HFFc6 (cell line): ENCODE measurements around the gene DUSP19. TPM values are rescaled to one million over a fixed set of nuclear protein-coding genes. Genes with fewer than 3 reads are reported as not detected.
A peak's percentile ranks its signal among the peaks of the same experiment; 100 is the strongest.

Source experiments
- DNase-seq: peaks from one replicate; pipeline ENCODE4 v3.0.0-alpha.2; 2018
- H3K27ac Mint-ChIP-seq: 2 replicates; pipeline ENCODE4 v1.8.0; 2020; ENCODE audit warnings: mild to moderate bottlenecking, mixed read lengths
- H3K27me3 Mint-ChIP-seq: 2 replicates; pipeline ENCODE4 v1.8.0; 2021; ENCODE audit warnings: mild to moderate bottlenecking, moderate library complexity, mixed read lengths; ENCODE audit not compliant: insufficient read depth
- H3K36me3 Mint-ChIP-seq: 2 replicates; pipeline ENCODE4 v1.8.0; 2021; ENCODE audit warnings: low read depth, mixed read lengths
- H3K4me1 Mint-ChIP-seq: 2 replicates; pipeline ENCODE4 v1.8.0; 2020; ENCODE audit warnings: low read depth, mixed read lengths
- H3K4me3 Mint-ChIP-seq: 2 replicates; pipeline ENCODE4 v1.8.0; 2020; ENCODE audit warnings: mild to moderate bottlenecking, moderate library complexity, mixed read lengths
- H3K9me3 Mint-ChIP-seq: 2 replicates; pipeline ENCODE4 v1.8.0; 2020; ENCODE audit warnings: mild to moderate bottlenecking, mixed read lengths
- total RNA-seq, 6 experiments: library from RNA; stranded (reverse); fragmentation: NEBNext Ultra II Directional; extraction: Animal tissue kit (Norgen Biotek cat#: 25700); gene quantifications; 2 replicates in 1 of 6; 3 replicates in 5 of 6; pipeline ENCODE4 v1.2.3, GENCODE V29; 2021
- TF ChIP-seq, protein P1 (sequence below): fragments of 200-600 bp; sonication (generic); IDR thresholded peaks from 2 replicates; pipeline ENCODE4 v1.5.0; 2021; ENCODE audit warnings: antibody characterized with exemption, mild to moderate bottlenecking

DUSP19 gene
- total RNA-seq, 6 experiments from 2014 or later: 2.5 to 2.8 (median 2.7) TPM

DNA sequence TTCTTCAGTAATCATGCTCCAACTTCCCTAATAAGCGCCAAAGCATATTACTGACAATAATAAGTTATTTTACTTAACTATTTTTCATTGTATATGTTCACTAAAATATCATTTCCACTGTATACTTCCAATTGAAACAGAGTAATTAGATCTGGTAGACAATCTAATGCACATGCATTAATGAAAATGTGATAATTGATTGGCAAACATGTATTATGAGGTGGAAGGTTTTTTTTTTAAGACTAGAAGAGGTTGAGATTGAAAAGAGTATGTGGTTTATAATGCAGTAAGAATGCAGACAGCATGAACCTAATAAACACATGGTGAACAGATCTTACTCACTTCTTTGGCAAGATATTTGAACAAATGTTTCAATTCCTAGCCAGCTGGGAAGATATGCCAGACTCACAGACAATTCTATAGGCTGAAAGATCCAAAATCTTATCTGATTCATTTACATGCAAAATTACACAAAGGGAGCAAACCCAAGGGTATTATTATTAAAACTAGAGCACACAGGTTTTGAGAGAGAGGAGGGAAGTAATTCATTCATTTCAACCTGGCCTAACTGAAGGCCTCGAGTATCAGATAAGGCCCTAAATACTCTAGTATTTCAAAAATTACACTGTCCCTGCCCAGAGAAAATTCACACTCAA lies 43.1 kb upstream of the DUSP19 start:
- H3K4me1 Mint-ChIP-seq: peaks cover 71% of the 10 kb centered on the region
- TF ChIP-seq, protein P1, sequence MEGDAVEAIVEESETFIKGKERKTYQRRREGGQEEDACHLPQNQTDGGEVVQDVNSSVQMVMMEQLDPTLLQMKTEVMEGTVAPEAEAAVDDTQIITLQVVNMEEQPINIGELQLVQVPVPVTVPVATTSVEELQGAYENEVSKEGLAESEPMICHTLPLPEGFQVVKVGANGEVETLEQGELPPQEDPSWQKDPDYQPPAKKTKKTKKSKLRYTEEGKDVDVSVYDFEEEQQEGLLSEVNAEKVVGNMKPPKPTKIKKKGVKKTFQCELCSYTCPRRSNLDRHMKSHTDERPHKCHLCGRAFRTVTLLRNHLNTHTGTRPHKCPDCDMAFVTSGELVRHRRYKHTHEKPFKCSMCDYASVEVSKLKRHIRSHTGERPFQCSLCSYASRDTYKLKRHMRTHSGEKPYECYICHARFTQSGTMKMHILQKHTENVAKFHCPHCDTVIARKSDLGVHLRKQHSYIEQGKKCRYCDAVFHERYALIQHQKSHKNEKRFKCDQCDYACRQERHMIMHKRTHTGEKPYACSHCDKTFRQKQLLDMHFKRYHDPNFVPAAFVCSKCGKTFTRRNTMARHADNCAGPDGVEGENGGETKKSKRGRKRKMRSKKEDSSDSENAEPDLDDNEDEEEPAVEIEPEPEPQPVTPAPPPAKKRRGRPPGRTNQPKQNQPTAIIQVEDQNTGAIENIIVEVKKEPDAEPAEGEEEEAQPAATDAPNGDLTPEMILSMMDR: no peak
- peak overlapping the region; percentile 97 for H3K4me3 Mint-ChIP-seq
- H3K9me3 Mint-ChIP-seq: no peaks in the 10 kb centered on the region
- peaks cover 6% of the 10 kb centered on the region; the same call in 1 of the 2 replicates for H3K36me3 Mint-ChIP-seq
- peaks cover 2% of the 10 kb centered on the region for H3K27me3 Mint-ChIP-seq
- H3K27ac Mint-ChIP-seq: peak overlapping the region; percentile 64
- DNase-seq: peak; percentile 72

DNA sequence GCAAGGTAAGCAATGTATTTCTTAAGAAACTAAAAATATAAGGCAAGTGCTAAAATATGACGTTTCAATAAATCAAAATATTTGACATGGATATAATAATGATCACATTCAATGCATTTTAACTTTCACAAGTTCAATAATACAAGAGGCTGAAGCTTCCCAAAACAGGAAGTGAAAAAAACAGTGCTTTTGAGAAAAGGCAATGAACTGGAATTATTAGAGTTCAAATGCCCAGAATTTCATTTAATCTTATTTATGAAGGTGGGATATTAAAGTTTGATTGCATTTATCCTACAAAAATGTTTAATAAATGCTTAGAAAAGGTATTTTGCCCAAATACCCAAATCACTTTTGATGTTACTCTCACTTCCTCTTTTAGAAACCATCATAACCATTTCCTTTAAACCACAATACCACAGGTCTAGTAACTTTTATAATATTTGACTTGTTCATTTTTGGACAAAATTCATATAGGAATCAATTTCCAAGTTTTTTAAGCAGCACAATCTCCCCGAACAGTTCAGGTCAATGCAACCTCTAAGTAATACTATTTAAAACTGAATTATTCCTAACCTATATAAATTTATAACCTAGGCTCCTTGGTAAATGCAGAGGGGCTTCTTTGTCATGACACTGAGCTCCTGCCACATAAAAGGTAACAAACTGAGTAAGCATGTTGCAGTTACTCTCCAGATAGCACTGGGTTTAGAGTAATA lies 42.4 kb upstream of the DUSP19 start:
- Mint-ChIP-seq H3K9me3 (no peaks in the 10 kb centered on the region), H3K27me3 (peaks cover 2% of the 10 kb centered on the region), H3K36me3 (peaks cover 6% of the 10 kb centered on the region; the same call in 1 of the 2 replicates), H3K4me1 (peaks cover 65% of the 10 kb centered on the region), H3K4me3 (peak overlapping the region; percentile 97), H3K27ac (peak overlapping the region; percentile 97)
- no peak for DNase-seq
- TF ChIP-seq, protein P1: no peak

DNA sequence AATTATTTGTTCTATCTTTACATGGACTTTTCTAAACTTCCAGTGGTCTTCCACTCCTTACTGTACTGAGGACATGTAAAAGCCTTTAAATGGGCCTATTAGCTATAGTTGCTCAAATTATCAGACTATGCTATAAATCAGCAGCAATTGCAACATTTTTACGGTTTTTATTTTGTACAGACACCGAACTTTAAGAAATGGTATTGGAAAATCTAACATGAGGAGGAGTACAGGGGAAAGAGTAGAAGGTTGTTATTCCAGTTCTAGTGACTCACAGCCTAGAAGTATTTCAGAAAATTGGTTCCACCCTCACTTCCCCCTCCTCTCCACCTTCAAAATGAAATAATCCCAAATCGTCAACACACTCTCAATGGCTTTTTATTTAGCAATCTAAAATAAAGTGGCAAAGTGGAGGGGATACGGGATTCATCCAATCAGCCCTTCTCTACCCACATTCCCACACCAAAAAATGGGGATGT lies 41.4 kb upstream of the DUSP19 start:
- H3K27ac Mint-ChIP-seq: peak overlapping the region; percentile 97
- peak; percentile 18 for DNase-seq

DNA sequence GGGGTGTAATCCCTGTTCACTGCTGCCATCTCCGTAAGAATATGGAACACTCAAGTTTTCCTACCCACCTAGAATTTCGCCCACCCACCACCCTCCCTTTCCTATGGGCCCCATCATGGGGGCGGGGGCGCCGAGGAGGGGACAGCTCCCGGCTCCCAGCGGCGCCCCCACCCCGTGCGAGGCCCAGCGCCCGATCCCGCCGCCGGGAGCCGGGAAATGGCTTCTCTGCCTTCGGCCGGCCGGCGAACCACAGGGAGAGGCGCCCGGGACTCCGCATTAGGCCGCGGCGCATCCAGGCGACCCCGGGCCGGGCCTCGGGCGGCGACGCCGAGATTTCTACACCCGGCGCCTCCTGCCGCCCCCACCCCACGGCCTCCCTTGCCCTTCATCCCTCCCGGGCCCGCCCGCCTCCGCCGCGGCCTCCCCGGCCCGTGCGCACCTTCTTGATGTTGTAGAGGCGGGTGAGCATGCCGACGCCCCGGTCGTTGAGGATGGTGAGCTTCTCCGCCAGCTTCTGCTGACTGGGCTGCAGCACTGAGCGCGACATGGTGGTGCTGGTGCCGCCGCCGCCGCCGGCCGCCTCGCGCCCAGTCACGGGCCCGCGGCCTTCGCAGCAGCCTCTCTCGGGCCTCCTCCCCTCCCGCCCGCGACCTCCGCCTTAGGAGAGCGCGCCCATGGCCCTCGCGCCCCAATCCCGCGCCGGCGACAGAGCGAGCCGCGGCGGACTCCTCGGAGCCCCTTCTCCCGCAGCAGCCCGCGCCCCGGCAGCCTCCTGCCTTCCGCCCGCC lies 40.8 kb upstream of the DUSP19 start:
- H3K27me3 Mint-ChIP-seq: peaks cover 2% of the 10 kb centered on the region
- peaks cover 53% of the 10 kb centered on the region for H3K4me1 Mint-ChIP-seq
- H3K4me3 Mint-ChIP-seq: peak overlapping the region; percentile 97
- H3K36me3 Mint-ChIP-seq: peaks cover 6% of the 10 kb centered on the region; the same call in 1 of the 2 replicates
- DNase-seq: no peak
- TF ChIP-seq, protein P1: no peak
- H3K9me3 Mint-ChIP-seq: no peaks in the 10 kb centered on the region
- H3K27ac Mint-ChIP-seq: peak overlapping the region; percentile 97

More for the DNA sequence above, 41.4 kb upstream of the DUSP19 start:
- TF ChIP-seq, protein P1: no peak
- peak overlapping the region; percentile 97 for H3K4me3 Mint-ChIP-seq
- H3K4me1 Mint-ChIP-seq: peaks cover 58% of the 10 kb centered on the region
- H3K9me3 Mint-ChIP-seq: no peaks in the 10 kb centered on the region
- H3K36me3 Mint-ChIP-seq: peaks cover 6% of the 10 kb centered on the region; the same call in 1 of the 2 replicates
- H3K27me3 Mint-ChIP-seq: peaks cover 2% of the 10 kb centered on the region
